Heart left ventricle (tissue), 16 donors: ENCODE results near the gene IL15. TPM values are rescaled to one million over a fixed set of nuclear protein-coding genes. Genes with fewer than 3 reads are reported as not detected.
"Not testable (repeated sequence)": the region's sequence is repeated elsewhere in the genome, so short reads cannot be mapped to it uniquely, and the experiment has no call there.

Experiments used
- ATAC-seq, 4 donors: fragments of 200-7000 bp; cut with Tn5 transposase; one replicate each; pipeline ENCODE4 v1.9.1; 2020 to 2022; ENCODE audit warnings: moderate library complexity in 4 of 4, mild to moderate bottlenecking in 3 of 4, moderate number of reproducible peaks in 1 of 4
- DNase-seq, 5 donors: peaks; one replicate each; pipeline ENCODE4 v3.0.0-alpha.2; 2020
- H3K27ac ChIP-seq, 12 donors: fragments of 200-600 bp; sonication (generic) in 4 of 12; one replicate each; pipeline versions ENCODE4 v1.5.0 to v1.8.0; 2016 to 2022; ENCODE audit warnings: mild to moderate bottlenecking in 2 of 12
- H3K27me3 ChIP-seq, 9 donors: fragments of 200-600 bp; sonication (generic) in 2 of 9; one replicate each; pipeline versions ENCODE4 v1.5.1 to v1.8.0; 2016 to 2022; ENCODE audit warnings: mild to moderate bottlenecking in 3 of 9
- H3K36me3 ChIP-seq, 9 donors: fragments of 200-600 bp; sonication (generic) in 2 of 9; one replicate each; pipeline versions ENCODE4 v1.5.0 to v1.8.0; 2018 to 2022; ENCODE audit warnings: mild to moderate bottlenecking in 2 of 9
- H3K4me1 ChIP-seq, 12 donors: fragments of 200-600 bp; sonication (generic) in 4 of 12; one replicate each; pipeline versions ENCODE4 v1.5.0 to v1.8.0; 2016 to 2022; ENCODE audit warnings: mild to moderate bottlenecking in 3 of 12
- H3K4me3 ChIP-seq, 12 donors: fragments of 200-600 bp; sonication (generic) in 4 of 12; one replicate each; pipeline versions ENCODE4 v1.5.0 to v1.8.0; 2017 to 2022; ENCODE audit warnings: mild to moderate bottlenecking in 9 of 12, moderate library complexity in 4 of 12
- H3K9me3 ChIP-seq, 12 donors: fragments of 200-600 bp; sonication (generic) in 4 of 12; one replicate each; pipeline versions ENCODE4 v1.5.0 to v1.8.0; 2016 to 2022; ENCODE audit warnings: mild to moderate bottlenecking in 1 of 12
- CTCF ChIP-seq, 12 donors: fragments of 200-600 bp; sonication (generic) in 4 of 12; IDR thresholded peaks; one replicate each; pipeline versions ENCODE4 v1.5.0 to v1.8.0; 2018 to 2022; ENCODE audit warnings: antibody characterized with exemption in 12 of 12, mild to moderate bottlenecking in 5 of 12
- POLR2A ChIP-seq, 2 donors: fragments of 450-650 bp; IDR thresholded peaks; one replicate each; pipeline ENCODE4 v1.6.1; 2017; ENCODE audit warnings: antibody characterized with exemption in 2 of 2, mild to moderate bottlenecking in 2 of 2, moderate library complexity in 2 of 2
- WGBS, 4 donors: extraction: QIAGEN DNeasy Blood & Tissue Kit in 2 of 4; methylation state at CpG; one replicate each; pipeline versions ENCODE4 v1.1.5 to v1.1.7; 2013 to 2018; 5-methylcytosine and 5-hydroxymethylcytosine counted together
- intact Hi-C, 10 donors: fragments of 100-400 bp; cut with DNase I; formaldehyde crosslinking; loops; one replicate each; pipeline versions ENCODE4 v1.11.1 to v1.14.2; 2022
- polyA plus RNA-seq, 2 donors: library from polyadenylated mRNA; stranded (reverse); fragments of 200-250 nt; gene quantifications; one replicate each; pipeline ENCODE4 v1.2.3, GENCODE V29; 2013
- total RNA-seq, 9 donors: library from RNA; depleted of rRNA in 2 of 9; stranded (reverse); fragments of >200 nt in 2 of 9; fragmentation: NEBNext Ultra II Directional in 3 of 9; extraction: Animal tissue kit (Norgen Biotek cat#: 25700) in 3 of 9; gene quantifications; one replicate each; pipeline versions ENCODE4 v1.1.0 to v1.2.4, GENCODE V29; 2016 to 2023
- donor health status: ischemic (EF 13 %, LVEDD 7.1; RV severe dilation, severe dysfunction).
- donor health status: healthy with polysubstance abuse.
- donor health status: DM: no; HTN: yes; CAD: no.
- donor health status: DM: no; HTN: no; CAD: no.
- donor health status: ischemic (EF 25% LVEDD 6.9; RV normal size, moderate dysfunction).
- donor health status: ischemic (EF 25% LVEDD 5.7; RV mildly dilated, moderate dysfunction).
- donor health status: healthy.
- donor health status: DM: yes; HTN: yes; CAD: no.
- donor health status: ischemic (EF 35%, LVEDD 5.7; RV mildly dilated, moderate dysfunction).
- donor health status: nonischemic (EF 11% LVEDD 7.7; RV severe dilation, severe dysfunction).
- donor health status: DM: yes; HTN: yes; CAD: no.
- donor health status: PGD.
- donor health status: ischemic (EF 29% LVEDD 5.4; RV normal size, mild dysfunction).
- donor health status: nonischemic (EF 23%, LVEDD 6.1; RV moderate dilation, normal function).

Gene IL15
- total and polyA plus RNA-seq, 11 donors, result 1.1 to 15.1 (median 2.5) TPM

- Histone ChIP-seq H3K36me3 (no peaks in the 10 kb centered on the region), H3K27me3 (no peaks in the 10 kb centered on the region), H3K4me1 (no peaks in the 10 kb centered on the region), H3K9me3 (peaks cover 0 to 69% (median 7%) of the 10 kb centered on the region in 12 donors), H3K4me3 (no peak overlapping the region), H3K27ac (no peak overlapping the region)
- DNase-seq (no peak), ATAC-seq (no peak)
- intact Hi-C loops, result no loop called here
- TF ChIP-seq CTCF (IDR thresholded peaks at IDR 0.05) (no peak), POLR2A (IDR thresholded peaks at IDR 0.05) (no peak)
Measured at GRCh38 chr4:141739636-141740035, 103.3 kb downstream of the IL15 start.

- no peak for ATAC-seq
- TF ChIP-seq CTCF (IDR thresholded peaks at IDR 0.05) (no peak), POLR2A (IDR thresholded peaks at IDR 0.05) (no peak)
- H3K4me1 ChIP-seq, result no peaks in the 10 kb centered on the region
- no peaks in the 10 kb centered on the region for H3K27me3 ChIP-seq
- no peak for DNase-seq
- no peaks in the 10 kb centered on the region for H3K36me3 ChIP-seq
- 59 to 68% (median 64%) methylated on average over 1 of the region's 1 CpG for WGBS, 4 donors
- no peak overlapping the region for H3K4me3 ChIP-seq
- H3K9me3 ChIP-seq, result peaks cover 0 to 25% (median 2%) of the 10 kb centered on the region in 12 donors
- intact Hi-C loops, result no loop called here
- H3K27ac ChIP-seq, result no peak overlapping the region
Measured at GRCh38 chr4:141746026-141746425, 109.6 kb downstream of the IL15 start.

GRCh38 chr4:141751806-141752205 is 115.4 kb downstream of the IL15 start:
- H3K4me1 ChIP-seq, H3K4me3 ChIP-seq, H3K27ac ChIP-seq, DNase-seq, H3K9me3 ChIP-seq, H3K36me3 ChIP-seq, ATAC-seq, intact Hi-C loops, H3K27me3 ChIP-seq: not testable (repeated sequence)
- 80 to 94% (median 89%) methylated on average over 3 of the region's 3 CpGs for WGBS, 4 donors

DNA sequence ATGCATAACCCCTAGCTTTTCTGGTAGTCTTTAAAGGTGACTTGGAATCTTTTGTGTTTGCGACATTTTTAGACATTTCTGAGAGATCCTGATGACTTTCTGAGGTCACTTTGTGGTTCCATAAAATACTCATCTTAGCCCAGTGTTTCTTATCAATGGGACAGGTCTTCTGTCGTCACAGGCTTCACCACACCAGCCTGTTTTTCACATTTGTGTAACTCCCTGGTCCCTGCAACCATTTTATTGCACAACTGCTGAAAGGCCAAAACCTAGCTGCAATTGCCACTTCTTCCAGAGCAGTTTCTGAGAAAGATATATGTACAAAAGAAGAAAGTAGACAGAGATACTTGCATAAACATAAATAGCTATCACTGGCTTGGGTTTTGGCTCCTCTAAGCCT is 120.9 kb downstream of the IL15 start:
- H3K27me3 ChIP-seq, result no peaks in the 10 kb centered on the region

More for the DNA sequence above, 120.9 kb downstream of the IL15 start:
- no peak overlapping the region for H3K4me3 ChIP-seq
- no peak for TF ChIP-seq POLR2A (IDR thresholded peaks at IDR 0.05)
- TF ChIP-seq CTCF (IDR thresholded peaks at IDR 0.05), result no peak
- no peak for ATAC-seq
- H3K9me3 ChIP-seq, result no peaks in the 10 kb centered on the region
- 67 to 92% (median 79%) methylated on average over 2 of the region's 2 CpGs for WGBS, 4 donors
- H3K36me3 ChIP-seq, result no peaks in the 10 kb centered on the region
- no peak overlapping the region for H3K27ac ChIP-seq
- no peak for DNase-seq
- intact Hi-C loops, result no loop called here
- no peaks in the 10 kb centered on the region for H3K4me1 ChIP-seq
